GM21360 (cell line): ENCODE data around the gene BEAN1.
"Not testable (repeated sequence)": the region's sequence is repeated elsewhere in the genome, so short reads cannot be mapped to it uniquely, and the experiment has no call there.

Experiments used
- ATAC-seq: cut with Tn5 transposase; IDR thresholded peaks from one replicate; pipeline ENCODE4 v1.9.1; 2021; ENCODE audit warnings: mild to moderate bottlenecking, moderate library complexity; ENCODE audit not compliant: unreplicated experiment

BEAN1 gene

GRCh38 chr16:66481943-66482390 is 54.9 kb downstream of the BEAN1 start:
- no peak for ATAC-seq

GRCh38 chr16:66483689-66484452 is 56.8 kb downstream of the BEAN1 start:
- ATAC-seq = peak; percentile 60

- ATAC-seq = no peak
These were observed 57.5 kb downstream of the BEAN1 start for GRCh38 chr16:66484453-66485213.

DNA sequence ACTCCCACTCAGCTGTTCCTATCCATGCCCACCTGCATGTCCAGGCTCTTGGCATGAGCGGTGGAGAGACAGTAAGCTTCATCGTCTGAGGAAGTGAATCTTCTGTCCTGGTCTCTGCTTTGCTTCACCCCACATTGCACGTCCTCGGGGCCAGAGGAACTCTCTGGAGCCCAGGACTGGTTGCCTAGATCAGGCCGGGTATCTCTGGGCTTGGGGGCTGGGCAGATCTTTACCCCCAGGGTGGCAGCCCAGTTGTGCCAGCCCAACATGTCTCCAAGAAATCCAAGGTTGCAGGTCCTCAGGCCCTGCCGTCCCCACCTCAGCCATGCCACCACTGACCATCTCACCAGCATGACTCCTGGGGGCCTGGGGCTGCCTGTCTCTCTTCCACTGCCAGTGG is 58.3 kb downstream of the BEAN1 start:
- ATAC-seq = no peak

DNA sequence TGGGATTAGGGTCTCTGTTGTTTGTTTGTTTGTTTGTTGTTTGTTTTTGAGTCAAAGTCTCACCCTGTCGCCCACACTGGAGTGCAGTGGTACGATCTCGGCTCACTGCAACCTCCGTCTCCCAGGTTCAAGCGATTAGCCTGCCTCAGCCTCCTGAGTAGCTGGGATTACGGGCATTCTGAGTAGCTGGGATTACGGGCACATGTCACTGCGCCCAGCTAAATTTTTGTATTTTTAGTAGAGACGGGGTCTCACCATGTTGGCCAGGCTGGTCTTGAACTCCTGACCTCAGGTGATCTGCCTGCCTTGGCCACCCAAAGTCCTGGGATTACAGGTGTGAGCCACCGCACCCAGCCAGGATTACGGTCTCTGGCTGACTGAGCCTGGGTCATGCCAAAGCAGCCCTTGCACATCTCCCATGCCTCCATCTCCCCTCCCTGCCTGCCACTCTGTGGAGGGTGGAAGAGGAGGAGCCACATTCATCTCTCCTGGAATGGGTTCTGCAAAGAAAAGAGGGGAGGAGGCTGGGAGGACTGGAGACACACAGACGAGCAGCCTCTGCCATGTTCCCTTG is 59.2 kb downstream of the BEAN1 start:
- ATAC-seq = no peak

DNA sequence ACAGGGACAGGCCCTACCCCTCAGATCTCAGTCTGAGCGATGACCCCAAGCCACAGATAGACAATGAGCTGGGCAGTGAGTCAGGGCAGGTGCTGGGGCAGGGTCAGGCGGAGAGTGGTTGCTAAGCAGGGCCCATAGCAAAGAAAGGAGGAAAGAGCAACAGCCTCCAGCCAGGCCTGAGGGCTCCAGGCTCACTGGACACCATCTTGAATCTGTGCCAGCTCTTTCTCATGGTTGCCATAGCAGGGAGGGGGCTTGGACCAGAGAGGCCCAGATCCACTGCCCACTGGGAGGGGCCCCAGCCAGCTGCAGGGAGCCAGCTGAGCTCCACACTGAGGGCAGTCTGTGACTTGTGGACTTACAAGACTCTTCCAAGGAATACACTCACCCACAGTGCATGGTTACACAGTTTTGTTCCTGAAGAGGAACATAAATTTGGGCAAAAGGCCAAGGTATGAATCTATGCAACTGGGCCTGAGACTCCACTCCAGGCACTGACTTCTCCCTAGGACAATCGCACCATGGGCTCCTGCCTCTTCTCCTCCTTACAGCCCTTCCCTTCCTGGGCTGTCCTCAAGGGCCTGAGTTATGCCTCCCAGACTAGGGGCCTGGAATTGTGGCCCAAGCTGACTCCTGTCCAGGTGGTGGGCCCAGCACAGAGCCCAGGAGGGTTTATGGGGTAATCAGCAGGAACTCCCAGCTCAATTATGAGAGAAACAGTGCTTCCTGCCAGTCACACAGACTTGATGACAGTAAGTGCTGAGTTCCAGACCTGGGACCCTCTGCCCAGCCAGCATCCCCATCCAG is 59.9 kb downstream of the BEAN1 start:
- ATAC-seq = no peak

- no peak for ATAC-seq
These were observed 60.6 kb downstream of the BEAN1 start for GRCh38 chr16:66487580-66488275.

- ATAC-seq = no peak
These were observed 61.4 kb downstream of the BEAN1 start for GRCh38 chr16:66488505-66488904.

GRCh38 chr16:66489385-66489784 is 62.3 kb downstream of the BEAN1 start:
- no peak for ATAC-seq

DNA sequence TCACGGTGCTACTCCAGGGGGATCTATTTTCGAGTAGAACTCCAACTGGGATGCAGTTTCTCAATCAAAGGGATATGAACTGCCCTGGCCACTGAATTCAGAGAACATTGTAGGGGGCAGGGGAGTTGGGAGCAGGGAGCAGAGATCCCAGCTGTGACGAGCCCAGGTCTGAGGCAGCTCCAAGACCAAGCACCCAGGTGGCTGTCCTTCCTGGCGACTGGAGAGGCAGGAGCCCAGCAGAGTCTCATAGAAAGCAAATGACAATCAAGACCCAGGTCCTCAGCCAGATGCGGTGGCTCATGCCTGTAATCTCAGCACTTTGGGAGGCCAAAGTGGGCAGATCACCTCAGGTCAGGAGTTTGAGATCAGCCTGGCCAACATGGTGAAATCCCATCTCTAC is 62.7 kb downstream of the BEAN1 start:
- no peak for ATAC-seq

- ATAC-seq = no peak
These were observed 64.0 kb downstream of the BEAN1 start for GRCh38 chr16:66490774-66491715.

GRCh38 chr16:66491716-66492064 is 64.6 kb downstream of the BEAN1 start:
- no peak for ATAC-seq

GRCh38 chr16:66493490-66494401 is 66.7 kb downstream of the BEAN1 start:
- ATAC-seq = no peak

GRCh38 chr16:66494916-66495315 is 67.8 kb downstream of the BEAN1 start:
- ATAC-seq = no peak

- ATAC-seq = no peak
These were observed 68.3 kb downstream of the BEAN1 start for GRCh38 chr16:66495440-66495839.

DNA sequence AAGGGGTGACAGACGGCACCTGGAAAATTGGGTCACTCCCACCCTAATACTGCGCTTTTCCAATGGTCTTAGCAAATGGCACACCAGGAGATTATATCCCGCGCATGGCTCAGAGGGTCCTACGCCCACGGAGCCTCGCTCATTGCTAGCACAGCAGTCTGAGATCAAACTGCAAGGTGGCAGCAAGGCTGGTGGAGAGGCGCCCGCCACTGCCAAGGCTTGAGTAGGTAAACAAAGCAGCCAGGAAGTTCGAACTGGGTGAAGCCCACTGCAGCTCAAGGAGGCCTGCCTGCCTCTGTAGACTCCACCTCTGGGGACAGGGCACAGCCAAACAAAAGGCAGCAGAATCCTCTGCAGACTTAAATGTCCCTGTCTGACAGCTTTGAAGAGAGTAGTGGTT is 69.1 kb downstream of the BEAN1 start:
- not testable (repeated sequence) for ATAC-seq

- ATAC-seq = not testable (repeated sequence)
These were observed 70.8 kb downstream of the BEAN1 start for GRCh38 chr16:66497921-66498320.

GRCh38 chr16:66501563-66501962 is 74.5 kb downstream of the BEAN1 start:
- ATAC-seq = not testable (repeated sequence)
